Measurements from ENCODE around the gene AK3.
A peak's percentile ranks its signal among the peaks of the same experiment; 100 is the strongest.

Gene AK3

DNA sequence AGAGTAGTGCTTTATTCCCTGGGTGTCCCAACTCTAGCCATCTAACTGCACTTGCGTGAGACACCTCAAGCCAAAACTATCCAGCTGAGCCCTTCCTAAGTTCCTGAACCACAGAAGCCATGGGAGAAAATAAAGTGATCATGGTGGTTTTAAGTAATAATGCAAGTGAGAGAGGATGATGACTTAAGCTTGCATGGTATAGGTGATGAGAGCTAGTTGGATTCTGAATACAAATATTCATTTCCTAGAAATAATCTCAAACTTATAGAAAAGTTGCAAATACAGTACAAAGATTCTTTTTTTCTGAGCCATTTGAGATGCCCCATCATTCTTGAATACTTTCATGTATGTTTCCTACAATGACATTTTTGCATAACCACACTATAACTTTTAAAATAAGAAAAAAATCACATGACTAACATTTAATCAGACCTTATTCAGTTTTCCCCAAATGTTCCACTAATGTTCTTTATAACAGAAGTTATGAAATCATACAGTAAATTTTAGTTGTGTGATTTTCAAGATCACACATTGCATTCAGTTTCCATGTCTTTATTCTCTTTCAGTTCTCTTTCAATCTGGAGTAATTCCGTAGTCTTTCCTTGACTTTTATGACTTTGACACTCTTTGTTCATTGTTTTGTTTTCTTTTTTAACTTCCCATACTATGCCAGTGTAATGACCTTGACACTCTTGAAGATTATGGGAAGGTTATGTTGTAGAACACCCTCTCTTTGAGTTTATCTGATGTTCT is 5.5 kb upstream of the AK3 start:
- no peak for DNase-seq

DNA sequence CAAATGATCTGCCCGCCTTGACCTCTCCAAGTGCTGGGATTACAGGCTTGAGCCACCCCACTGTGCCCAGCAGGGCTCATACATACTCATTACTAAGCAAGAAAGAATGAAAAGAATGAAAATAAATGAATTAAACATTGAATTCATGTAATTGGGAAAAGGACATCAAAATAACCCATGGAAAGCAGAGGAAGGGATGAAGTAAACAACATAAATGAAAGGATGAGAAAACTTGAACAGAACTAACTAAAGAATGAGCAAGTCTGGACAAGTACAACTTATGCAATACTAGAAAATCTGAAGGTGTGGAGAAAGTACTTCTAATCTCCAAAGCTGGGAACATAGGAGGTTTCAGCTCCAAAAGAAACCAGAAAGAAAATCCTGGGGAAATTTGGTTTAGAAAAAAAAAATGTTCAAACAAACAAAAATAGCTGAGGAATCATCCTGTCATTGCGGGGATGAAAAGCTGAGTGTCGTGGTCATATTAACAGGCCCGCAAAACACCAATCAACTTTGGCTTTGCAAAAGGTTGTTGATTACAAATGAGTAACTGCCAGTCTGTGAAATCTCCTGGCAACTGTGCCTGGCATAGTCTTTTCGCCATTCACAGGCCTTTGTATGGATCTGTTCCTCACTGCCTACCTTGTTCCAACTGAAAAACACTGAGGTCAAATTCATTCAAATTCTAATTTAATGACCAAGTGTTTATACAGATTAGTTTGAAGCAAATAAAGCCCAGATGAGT is 2.3 kb upstream of the AK3 start:
- no peak for DNase-seq

DNA sequence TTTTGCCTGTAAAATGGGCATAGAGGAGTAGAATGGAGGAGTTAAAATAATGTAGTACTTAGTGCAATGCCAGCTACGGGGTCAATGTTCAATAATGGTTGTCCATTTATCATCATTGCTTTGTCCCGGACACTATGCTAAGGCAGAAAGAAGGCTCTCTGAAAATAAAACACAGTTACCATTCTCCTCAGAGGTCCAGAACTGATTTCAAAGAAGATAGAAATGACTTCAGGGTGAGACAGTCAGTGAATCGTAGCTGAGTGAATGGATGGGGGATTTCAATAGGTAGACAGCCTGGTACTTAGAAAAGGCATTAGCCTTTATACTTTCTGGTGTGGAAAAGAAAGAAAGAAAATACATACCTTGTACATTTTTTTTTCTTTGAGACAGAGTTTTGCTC is 1.2 kb upstream of the AK3 start:
- DNase-seq, result no peak

DNA sequence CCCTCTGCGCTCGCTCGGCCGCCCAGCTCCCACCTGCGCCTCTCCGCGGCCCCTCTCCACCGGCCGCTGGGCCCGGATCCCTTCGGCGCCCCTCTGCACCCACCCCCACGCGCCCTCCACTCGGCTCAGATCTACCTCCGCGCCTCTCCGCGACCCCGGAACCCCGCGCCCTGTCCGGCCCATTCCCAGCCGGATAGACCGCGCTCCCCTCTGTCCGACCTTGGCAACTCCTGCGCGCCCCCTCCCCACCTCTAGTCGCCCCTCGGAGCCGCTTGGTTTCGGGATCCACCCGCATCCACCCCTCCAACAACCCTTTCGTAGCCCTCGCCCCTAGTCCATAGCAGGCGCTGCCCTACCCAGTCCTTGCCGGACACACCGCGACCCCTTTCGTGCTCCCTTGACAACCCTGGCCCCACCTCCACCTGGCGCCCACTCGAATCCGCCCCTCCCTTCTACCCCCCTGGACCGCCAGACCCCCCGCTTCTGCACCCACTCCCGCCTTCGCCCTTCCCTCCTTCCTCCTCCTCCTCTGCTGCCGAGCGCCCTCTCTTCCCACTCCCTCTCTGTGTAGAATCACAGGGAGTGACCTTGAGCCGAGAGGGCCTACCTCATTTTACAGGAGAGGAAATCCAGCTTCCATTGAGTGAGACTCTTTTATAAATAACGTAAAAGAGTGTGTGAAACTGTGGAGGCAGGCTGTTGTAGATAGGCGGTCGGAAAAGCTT is 525 bp upstream of the AK3 start:
- peak; percentile 47 for DNase-seq

DNA sequence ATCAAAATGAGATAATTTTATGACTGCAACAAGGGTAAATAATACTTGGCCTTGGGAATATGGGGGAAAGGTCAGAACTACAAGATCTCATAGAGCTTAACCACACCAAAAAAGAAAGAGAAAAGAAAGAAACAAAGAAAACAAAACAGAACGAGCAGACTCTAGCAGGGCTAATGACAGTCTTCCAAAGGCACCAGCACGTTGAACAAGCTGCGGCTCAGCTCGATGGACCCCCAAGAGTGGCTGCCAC is 689 bp downstream of the AK3 start:
- no peak for DNase-seq

DNA sequence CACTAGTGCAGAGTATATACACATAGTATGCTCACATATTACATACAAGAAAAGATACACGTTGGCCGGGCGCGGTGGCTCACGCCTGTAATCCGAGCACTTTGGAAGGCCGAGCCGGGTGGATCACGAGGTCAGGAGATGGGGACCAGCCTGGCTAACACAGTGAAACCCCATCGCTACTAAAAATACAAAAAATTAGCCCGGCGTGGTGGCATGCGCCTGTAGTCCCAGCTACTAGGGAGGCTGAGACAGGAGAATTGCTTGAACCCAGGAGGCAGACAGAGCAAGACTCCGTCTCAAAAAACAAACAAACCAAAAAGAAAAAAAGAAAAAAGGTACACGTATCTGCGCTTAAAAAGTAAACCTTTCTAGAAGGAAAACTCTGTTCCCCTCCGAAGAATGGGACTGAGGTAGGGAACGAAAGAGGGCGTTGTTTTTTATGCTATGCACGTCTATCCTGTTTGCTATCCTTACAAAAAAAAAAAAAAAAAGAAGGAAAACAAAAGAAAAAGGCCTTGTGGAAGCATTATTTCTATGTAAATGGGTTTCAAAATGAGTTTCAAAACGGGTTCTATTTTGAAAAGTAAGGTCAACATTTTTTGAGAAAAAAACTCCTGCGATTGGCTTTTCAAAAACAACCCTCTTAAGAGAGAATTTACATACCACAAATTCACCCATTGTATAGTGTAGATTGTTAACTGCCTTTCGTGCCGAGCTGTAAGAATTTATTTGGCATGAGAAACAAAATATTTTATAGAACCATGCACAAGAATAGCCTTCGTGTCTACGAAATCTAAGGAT is 1.2 kb downstream of the AK3 start:
- DNase-seq, result peak; percentile 38

DNA sequence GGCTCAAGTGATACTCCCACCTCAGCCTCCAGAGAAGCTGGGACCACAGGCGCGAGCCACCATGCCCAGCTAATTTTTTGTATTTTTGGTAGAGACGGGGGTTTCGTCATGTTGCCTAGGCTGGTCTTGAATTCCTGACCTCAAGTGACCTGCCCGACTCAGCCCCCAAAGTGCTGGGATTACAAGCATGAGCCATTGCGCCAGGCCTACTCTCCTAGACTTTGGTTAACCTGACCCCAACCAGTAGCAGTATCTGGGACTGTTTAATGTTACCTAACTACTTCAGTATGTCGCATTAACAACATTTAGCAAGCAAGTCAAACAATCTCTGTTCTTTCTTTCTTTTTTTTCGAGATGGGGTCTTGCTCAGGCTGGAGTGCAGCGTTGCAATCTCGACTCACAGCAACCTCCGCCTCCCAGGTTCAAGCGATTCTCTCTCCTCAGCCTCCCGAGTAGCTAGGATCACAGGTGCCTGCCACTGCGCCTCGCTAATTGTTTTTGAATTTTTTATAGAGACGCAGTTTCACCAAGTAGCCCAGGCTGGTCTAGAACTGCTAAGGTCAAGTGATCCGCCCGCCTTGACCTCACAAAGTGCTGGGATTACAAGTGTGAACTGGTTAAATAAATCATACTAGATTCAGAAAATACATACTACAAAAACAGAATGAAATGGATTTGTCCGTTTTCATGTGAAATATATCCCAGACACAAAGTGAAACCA is 2.0 kb downstream of the AK3 start:
- DNase-seq, result no peak

DNA sequence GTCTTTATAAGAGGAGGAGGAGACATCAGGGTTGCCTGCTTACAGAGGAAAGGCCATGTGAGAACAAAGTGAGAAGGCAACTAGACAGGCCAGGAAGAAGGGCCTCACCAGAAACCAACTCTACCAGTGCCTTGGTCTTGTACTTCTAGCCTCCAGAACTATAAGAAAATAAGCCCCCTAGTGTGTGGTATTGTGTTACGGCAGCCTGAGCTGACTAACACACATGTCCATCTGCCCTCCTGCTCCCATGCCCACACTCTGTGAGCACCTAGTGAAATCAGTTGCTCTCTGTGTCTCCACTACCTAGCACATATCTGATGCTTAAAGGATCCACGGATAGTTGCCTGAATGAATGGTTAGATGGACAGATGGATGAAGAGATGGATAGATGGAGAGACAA is 6.9 kb downstream of the AK3 start:
- no peak for DNase-seq

DNA sequence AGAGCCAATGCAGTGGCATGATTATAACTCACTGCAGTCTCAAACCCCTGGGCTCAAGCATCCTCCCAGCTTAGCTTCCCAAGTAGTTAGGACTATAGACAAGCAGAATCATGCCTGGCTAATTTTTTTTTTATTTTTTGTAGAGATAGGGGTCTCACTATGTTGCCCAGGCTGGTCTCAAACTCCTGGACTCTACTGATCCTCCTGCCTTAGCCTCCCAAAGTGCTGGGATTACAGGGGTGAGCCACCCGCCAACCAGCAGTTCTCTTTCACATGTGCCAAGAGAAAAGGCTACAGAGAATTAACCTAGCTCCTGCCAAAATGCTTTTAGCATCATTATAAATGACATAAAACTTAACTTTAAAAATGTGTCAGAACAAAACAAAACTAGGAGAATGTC is 8.1 kb downstream of the AK3 start:
- DNase-seq, result no peak

DNA sequence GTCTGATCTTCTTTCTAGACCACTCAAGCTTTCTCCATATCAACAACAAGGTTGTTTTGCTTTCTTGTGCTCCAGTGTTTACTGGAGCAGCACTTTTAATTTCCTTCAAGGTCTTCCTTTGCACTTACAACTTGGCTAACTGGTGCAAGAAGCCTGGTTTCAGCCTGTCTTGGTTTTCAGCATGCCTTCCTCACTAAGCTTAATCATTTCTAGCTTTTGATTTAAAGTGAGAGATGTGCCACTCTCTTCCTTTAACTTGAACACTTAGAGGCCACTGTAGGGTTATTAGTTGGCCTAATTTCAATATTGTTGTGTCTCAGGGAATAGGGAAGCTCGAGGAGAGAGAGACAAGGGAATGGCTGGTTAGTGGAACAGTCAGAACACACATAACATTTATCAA is 13.4 kb downstream of the AK3 start:
- DNase-seq, result no peak

DNA sequence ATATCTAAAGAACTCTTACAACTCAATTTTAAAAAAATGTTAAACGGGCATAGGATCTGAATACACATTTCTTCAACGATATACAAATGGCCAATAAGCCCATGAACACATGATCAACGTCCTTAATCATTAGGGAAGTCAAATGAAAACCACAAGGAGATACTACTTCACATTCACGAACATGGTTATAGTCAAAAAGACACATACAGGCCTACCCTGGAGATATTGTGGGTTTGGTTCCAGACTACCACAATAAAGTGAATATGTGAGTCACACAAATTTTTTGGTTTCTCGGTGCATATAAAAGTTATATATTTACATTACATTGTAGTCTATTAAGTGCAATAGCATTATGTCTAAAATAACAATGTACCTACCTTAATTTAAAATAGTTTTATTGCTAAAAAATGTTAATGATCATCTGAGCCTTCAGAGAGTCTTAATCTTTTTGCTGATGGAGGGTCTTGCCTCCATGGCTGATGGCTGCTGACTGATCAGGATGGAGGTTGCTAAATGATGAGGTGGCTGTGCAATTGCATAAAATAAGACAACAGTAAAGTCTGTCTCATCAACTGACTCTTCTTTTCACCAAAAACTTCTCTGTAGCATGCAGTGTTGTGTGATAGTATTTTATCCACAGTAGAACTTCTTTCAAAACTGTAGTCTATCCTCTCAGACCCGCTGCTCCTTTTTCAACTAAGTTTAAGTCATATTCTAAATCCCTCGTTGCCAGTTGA is 15.1 kb downstream of the AK3 start:
- DNase-seq, result no peak

DNA sequence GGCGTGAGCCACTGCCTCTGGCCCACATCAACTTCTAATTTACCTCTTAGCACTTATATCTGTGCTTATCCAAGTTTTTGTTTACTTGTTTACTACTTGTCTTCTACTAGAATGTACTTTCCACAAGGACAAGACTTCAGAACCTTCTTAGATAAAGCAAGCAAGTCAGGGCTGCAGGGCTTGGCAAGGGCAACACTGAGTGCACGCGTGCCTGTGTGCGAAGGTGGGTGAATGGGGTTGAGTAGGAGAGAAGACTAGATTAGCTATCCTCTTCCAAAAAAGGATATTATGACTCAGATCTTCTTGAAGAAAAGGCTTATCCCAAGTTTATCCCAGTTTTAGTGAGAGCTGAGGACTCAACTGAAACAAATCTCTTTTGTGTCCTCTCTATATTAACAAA is 19.3 kb downstream of the AK3 start:
- DNase-seq, result no peak

DNA sequence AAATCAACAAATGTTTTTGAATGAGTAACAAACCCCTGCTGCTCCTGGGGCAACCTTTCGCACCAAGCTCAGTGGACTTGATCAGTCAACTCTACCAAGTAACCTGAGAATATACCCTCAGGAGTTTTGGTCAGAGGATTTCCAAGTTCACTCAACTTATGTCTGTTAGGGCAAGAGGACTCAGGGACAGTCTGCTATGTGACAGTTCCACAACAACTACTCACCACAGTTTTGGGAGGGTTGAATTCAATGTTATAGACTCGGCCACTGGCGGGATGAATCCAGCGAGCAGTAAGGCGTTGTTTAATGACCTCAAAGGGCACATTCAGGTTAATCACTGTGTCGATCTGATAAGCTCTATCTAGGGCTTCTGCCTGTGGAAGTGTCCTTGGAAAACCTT is 22.1 kb downstream of the AK3 start:
- no peak for DNase-seq

DNA sequence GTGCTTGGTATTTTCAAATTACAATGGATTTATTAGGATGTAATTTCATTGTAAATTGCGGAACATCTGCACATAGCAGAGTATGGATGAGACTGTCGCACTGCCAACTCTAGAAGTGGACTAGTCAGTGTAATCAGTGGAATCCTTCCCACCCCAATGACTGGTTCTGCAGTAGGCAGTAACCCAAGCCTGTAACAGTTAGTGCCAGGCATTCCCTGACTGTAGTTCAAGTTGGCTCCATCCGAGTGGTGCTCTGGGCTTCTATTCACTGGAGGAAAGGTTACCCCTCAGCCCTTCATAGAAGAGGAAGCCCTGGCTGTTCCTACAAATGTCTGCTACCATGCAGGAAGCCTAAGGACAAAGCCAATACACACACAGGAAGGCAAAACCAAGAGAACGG is 23.2 kb downstream of the AK3 start:
- DNase-seq, result no peak

DNA sequence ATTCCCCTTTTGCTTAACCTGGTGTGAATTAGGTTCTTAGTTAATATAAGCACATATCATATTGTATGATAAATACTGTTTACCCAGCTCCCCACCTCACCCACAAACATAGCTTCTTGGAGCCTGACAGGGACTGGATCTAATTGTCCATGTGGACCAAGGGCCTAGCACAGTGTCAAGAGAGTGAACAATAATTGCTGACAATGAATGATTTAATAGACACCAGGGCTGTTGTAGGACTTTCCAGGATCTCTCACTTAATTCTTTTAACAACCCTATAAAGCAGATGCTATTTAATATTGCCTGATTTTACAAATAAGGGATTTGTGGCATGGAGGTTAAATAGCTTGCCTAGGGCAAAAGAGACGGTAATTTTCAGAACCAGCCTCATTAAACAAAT is 24.8 kb downstream of the AK3 start:
- no peak for DNase-seq

DNA sequence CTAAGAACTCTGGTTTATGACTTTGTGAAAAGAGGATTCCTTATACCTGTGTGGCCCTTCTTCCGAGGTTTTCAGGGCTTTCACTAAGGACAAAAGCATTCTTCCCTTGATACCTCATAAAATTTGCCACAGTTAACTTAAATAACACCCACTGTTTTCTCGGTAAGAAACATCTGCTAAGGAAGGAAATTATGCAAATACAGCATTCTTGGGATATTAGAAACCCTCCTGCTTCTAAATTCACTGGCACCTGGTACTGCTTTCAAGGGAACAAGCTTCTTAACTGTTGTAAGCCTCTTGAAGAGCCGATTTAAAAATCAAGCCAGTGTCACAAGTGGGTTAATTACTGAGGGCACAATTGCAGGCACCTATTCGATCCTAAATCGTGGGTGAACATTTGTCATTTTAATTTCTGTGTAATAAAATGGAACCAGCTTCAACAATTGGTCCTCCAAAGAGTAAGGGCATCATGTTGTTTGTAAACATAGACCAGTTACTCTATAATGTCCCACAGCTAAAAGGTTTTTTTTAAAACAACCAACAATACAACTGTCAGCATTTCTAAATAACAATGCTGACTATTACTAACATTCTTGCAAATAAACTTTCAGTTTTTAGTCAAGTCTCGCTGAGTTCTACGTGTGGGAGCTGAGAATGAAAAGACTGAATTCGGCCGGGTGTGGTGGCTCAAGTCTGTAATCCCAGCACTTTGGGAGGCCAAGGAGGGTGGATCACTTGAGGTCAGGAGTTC is 26.6 kb downstream of the AK3 start:
- no peak for DNase-seq

DNA sequence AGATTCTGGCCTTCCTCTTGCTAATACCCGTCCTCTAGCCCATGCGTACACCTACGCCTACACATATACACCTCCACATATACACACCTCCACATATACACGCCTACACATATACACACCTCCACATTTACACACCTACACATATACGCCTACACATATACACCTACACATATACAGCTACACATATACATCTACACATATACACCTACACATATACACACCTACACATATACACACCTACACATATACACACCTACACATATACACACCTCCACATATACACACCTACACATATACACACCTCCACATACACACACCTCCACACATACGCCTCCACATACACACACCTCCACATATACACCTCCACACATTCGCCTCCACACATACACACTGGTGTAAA is 27.2 kb downstream of the AK3 start:
- DNase-seq, result no peak

DNA sequence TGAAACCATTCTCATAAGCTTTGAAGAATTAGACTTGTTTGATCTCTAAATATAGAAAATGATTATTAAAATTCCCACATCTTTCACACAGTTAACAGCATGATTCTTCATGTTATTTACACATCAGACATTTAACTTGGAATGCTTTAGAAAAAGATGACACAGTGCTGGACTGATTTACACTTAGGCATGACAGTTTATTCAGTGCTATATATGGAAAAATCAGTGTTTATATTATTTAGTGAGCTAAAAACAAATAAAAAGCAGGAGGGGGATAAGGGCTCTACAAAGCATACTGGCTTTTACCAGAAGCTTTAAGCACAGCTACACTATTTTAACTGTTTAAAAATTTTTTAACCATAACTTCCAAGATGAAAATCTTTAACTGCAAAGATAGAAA is 31.6 kb downstream of the AK3 start:
- no peak for DNase-seq

DNA sequence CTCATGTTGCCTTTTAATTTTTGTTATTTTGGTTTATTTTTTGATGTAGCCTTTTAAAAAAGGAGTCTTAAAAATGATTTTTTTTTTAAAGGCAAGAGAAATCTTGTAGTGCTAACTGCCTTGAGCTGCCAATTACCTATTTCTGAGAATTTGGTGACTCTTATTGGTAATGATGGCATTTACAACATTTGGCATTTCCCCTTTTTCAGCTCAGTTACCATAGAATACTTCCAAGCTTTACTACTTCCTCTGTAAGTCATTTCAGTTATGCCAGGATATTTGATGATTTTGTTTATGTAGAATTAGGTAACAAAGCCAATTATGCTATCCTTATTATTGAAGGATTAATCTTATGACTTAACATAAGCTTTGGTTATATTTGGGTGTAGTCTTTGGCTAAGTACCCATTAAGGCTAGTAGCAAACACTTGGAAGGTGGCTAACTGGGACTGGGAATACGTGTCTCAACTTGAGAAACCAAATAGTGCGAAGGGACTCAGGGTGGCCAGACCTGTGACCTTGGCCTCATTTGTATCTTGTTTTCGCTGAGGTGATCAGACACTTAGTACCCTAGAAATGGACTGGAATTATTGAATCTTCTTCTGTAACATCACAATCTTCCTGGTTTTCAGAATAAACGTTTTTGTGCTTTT is 33.9 kb downstream of the AK3 start:
- DNase-seq, result no peak

DNA sequence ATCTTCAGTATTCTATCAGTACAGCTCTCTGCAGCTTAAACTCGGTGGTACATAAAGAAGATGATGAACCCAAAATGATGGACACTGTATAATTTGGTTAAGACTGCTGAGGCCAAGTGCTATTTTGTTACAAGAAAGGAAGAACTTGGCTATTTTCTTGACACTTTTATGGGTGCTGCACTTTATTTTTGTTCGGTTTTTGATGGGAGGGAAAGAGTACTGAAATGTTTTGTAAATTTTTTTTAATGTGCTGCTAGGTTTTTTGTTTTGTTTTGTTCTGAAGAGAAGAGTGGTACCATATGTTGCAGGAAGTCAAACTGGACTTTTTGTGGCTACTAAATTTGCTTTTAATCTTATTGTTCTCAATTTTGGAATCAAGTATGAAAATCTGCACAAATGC is 35.0 kb downstream of the AK3 start:
- no peak for DNase-seq

DNA sequence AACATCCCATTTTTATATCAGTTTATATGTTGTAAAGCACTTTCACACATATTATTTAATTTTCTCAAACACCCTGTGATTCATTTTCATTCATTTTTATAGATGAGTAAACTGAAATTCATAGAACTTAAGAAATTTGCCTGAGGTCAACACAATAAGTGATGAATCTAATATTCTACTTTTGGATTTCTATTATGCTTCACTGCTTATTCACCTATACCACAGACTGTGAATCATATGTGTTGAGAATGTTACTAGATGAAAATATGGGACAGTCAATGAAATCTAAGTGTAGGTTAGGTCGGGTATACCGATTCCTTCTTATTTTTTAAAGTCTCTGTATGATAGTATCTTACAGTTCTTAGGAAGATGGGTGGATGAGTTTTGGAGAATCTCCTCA is 36.9 kb downstream of the AK3 start:
- DNase-seq, result no peak
